PC-9 (cell line): ENCODE results near the gene CACNB4.

Experiments
- EZH2 ChIP-seq: fragments of 200-600 bp; sonication (generic); IDR thresholded peaks from 2 replicates; pipeline ENCODE4 v1.8.0; 2017; ENCODE audit warnings: antibody characterized with exemption, low read depth
- TF ChIP-seq, protein P1 (sequence below): fragments of 200-600 bp; sonication (generic); conservative IDR thresholded peaks from 2 replicates; pipeline ENCODE4 v1.6.1; 2017; ENCODE audit warnings: mixed run types, antibody characterized with exemption, mild to moderate bottlenecking, moderate library complexity

DNA sequence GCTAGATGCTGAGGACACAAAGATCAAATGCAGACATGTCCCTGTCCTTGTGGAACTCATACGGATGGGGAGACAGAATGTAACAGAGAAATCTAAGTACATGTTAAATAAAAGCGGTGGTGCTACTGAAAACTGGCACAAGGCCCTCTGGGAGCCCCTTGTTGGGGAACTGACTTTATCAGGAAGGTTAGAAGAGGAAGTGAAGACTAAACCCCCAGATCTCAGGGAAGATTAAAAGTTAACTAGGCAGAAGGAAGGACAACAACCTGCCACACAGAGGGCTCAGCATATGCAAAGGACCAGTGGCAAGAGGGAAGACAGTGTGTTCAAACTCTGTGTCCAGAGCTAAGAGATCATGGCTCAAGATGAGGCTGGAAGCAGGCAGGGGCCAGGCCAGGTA is 4.8 kb downstream of the CACNB4 start:
- TF ChIP-seq, protein P1, sequence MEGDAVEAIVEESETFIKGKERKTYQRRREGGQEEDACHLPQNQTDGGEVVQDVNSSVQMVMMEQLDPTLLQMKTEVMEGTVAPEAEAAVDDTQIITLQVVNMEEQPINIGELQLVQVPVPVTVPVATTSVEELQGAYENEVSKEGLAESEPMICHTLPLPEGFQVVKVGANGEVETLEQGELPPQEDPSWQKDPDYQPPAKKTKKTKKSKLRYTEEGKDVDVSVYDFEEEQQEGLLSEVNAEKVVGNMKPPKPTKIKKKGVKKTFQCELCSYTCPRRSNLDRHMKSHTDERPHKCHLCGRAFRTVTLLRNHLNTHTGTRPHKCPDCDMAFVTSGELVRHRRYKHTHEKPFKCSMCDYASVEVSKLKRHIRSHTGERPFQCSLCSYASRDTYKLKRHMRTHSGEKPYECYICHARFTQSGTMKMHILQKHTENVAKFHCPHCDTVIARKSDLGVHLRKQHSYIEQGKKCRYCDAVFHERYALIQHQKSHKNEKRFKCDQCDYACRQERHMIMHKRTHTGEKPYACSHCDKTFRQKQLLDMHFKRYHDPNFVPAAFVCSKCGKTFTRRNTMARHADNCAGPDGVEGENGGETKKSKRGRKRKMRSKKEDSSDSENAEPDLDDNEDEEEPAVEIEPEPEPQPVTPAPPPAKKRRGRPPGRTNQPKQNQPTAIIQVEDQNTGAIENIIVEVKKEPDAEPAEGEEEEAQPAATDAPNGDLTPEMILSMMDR: no peak
- no peak for TF ChIP-seq EZH2
